Tibial nerve (tissue), 3 donors: ENCODE results near the gene SLC38A10.

ENCODE experiments used
- POLR2A ChIP-seq, 2 donors: fragments of 450-650 bp; IDR thresholded peaks; one replicate each; pipeline ENCODE4 v1.6.1; 2017; ENCODE audit warnings: antibody characterized with exemption in 2 of 2, mild to moderate bottlenecking in 2 of 2, moderate library complexity in 2 of 2
- TF ChIP-seq, protein P1 (sequence below), 5 experiments: fragments of 200-600 bp in 3 of 5; fragments of 450-650 bp in 2 of 5; sonication (generic) in 3 of 5; IDR thresholded peaks; one replicate each; pipeline ENCODE4 v1.5.1; 2016 to 2019; ENCODE audit warnings: antibody characterized with exemption in 5 of 5, mild to moderate bottlenecking in 3 of 5, moderate library complexity in 2 of 5

GRCh38 chr17:81332118-81332834 is 37.2 kb upstream of the SLC38A10 start:
- TF ChIP-seq, protein P1, sequence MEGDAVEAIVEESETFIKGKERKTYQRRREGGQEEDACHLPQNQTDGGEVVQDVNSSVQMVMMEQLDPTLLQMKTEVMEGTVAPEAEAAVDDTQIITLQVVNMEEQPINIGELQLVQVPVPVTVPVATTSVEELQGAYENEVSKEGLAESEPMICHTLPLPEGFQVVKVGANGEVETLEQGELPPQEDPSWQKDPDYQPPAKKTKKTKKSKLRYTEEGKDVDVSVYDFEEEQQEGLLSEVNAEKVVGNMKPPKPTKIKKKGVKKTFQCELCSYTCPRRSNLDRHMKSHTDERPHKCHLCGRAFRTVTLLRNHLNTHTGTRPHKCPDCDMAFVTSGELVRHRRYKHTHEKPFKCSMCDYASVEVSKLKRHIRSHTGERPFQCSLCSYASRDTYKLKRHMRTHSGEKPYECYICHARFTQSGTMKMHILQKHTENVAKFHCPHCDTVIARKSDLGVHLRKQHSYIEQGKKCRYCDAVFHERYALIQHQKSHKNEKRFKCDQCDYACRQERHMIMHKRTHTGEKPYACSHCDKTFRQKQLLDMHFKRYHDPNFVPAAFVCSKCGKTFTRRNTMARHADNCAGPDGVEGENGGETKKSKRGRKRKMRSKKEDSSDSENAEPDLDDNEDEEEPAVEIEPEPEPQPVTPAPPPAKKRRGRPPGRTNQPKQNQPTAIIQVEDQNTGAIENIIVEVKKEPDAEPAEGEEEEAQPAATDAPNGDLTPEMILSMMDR (IDR thresholded peaks at IDR 0.05): no peak
- no peak for TF ChIP-seq POLR2A (IDR thresholded peaks at IDR 0.05)
